Measurements from ENCODE around the gene RPS6KL1. TPM values are rescaled to one million over a fixed set of nuclear protein-coding genes. Genes with fewer than 3 reads are reported as not detected.

Gene RPS6KL1
- total and polyA plus RNA-seq, 2 experiments from 2014 or later = 0.23 to 1.4 TPM

GRCh38 chr14:74953686-74954085 is 30.6 kb upstream of the RPS6KL1 start:
- no peaks in the 10 kb centered on the region for H4K20me1 ChIP-seq (ENCODE audit: insufficient read depth)
- H3K79me2 ChIP-seq (ENCODE audit: insufficient read depth) = no peaks in the 10 kb centered on the region
- WGBS, 2 experiments (ENCODE audit: low coverage in 1 of 2, low lambda C conversion rate in 2 of 2, missing lambda C conversion rate in 2 of 2) = 89 to 90% methylated on average over 5 of the region's 5 CpGs
- no peak for DNase-seq
- no peaks in the 10 kb centered on the region for H3K36me3 ChIP-seq (ENCODE audit: low read depth)
- no peaks in the 10 kb centered on the region for H3K4me1 ChIP-seq (ENCODE audit: insufficient read depth)
- H3K9me2 ChIP-seq (ENCODE audit: insufficient read depth) = no peaks in the 10 kb centered on the region
- no peaks in the 10 kb centered on the region for H3K9me3 ChIP-seq (ENCODE audit: low read depth)
- no peaks in the 10 kb centered on the region for H3K27me3 ChIP-seq (replicated peaks; ENCODE audit: insufficient read depth)
- H3F3A ChIP-seq (ENCODE audit: insufficient read depth) = no peaks in the 10 kb centered on the region
- no peak overlapping the region for H3K4me2 ChIP-seq (ENCODE audit: unreplicated experiment)
- no peak overlapping the region for H3K27ac ChIP-seq
- H2AFZ ChIP-seq = no peak overlapping the region
- no peak overlapping the region for H3K4me3 ChIP-seq
- no peak for TF ChIP-seq EZH2phosphoT487 (IDR thresholded peaks at IDR 0.05; ENCODE audit: insufficient read depth, low read depth)
- TF ChIP-seq EZH2 (IDR thresholded peaks at IDR 0.05; ENCODE audit: insufficient read depth, poor library complexity, severe bottlenecking) = no peak
- in situ Hi-C loops (cut with MboI) = no loop called here
- no peak overlapping the region for H3K9ac ChIP-seq

- Histone ChIP-seq H3K4me1 (ENCODE audit: insufficient read depth) (no peaks in the 10 kb centered on the region), H3K36me3 (ENCODE audit: low read depth) (no peaks in the 10 kb centered on the region), H3K4me2 (ENCODE audit: unreplicated experiment) (no peak overlapping the region), H3K27ac (no peak overlapping the region), H3K9me2 (ENCODE audit: insufficient read depth) (no peaks in the 10 kb centered on the region), H2AFZ (no peak overlapping the region), H3K4me3 (no peak overlapping the region), H3K9me3 (ENCODE audit: low read depth) (no peaks in the 10 kb centered on the region), H3K79me2 (ENCODE audit: insufficient read depth) (no peaks in the 10 kb centered on the region), H4K20me1 (ENCODE audit: insufficient read depth) (no peaks in the 10 kb centered on the region), H3F3A (ENCODE audit: insufficient read depth) (no peaks in the 10 kb centered on the region), H3K27me3 (replicated peaks; ENCODE audit: insufficient read depth) (no peaks in the 10 kb centered on the region), H3K9ac (no peak overlapping the region)
- no peak for DNase-seq
- in situ Hi-C loops (cut with MboI) = no loop called here
- 68 to 69% methylated on average over 13 to 18 of the region's 18 CpGs for WGBS, 2 experiments (ENCODE audit: low coverage in 1 of 2, low lambda C conversion rate in 2 of 2, missing lambda C conversion rate in 2 of 2)
- TF ChIP-seq EZH2 (IDR thresholded peaks at IDR 0.05; ENCODE audit: insufficient read depth, poor library complexity, severe bottlenecking) = no peak
- no peak for TF ChIP-seq EZH2phosphoT487 (IDR thresholded peaks at IDR 0.05; ENCODE audit: insufficient read depth, low read depth)
Observed at GRCh38 chr14:74952697-74953484, 29.8 kb upstream of the RPS6KL1 start.

GRCh38 chr14:74952180-74952665 is 29.2 kb upstream of the RPS6KL1 start:
- no peaks in the 10 kb centered on the region for H3K79me2 ChIP-seq (ENCODE audit: insufficient read depth)
- H3F3A ChIP-seq (ENCODE audit: insufficient read depth) = no peaks in the 10 kb centered on the region
- WGBS, 2 experiments (ENCODE audit: low coverage in 1 of 2, low lambda C conversion rate in 2 of 2, missing lambda C conversion rate in 2 of 2) = 66 to 76% methylated on average over 6 of the region's 6 CpGs
- no peak overlapping the region for H3K4me2 ChIP-seq (ENCODE audit: unreplicated experiment)
- no peaks in the 10 kb centered on the region for H3K9me3 ChIP-seq (ENCODE audit: low read depth)
- in situ Hi-C loops (cut with MboI) = no loop called here
- H2AFZ ChIP-seq = no peak overlapping the region
- H3K4me3 ChIP-seq = no peak overlapping the region
- no peak for DNase-seq
- no peaks in the 10 kb centered on the region for H3K36me3 ChIP-seq (ENCODE audit: low read depth)
- no peaks in the 10 kb centered on the region for H3K4me1 ChIP-seq (ENCODE audit: insufficient read depth)
- no peak overlapping the region for H3K27ac ChIP-seq
- H3K9ac ChIP-seq = no peak overlapping the region
- TF ChIP-seq EZH2phosphoT487 (IDR thresholded peaks at IDR 0.05; ENCODE audit: insufficient read depth, low read depth) (no peak), EZH2 (IDR thresholded peaks at IDR 0.05; ENCODE audit: insufficient read depth, poor library complexity, severe bottlenecking) (no peak)
- no peaks in the 10 kb centered on the region for H3K27me3 ChIP-seq (replicated peaks; ENCODE audit: insufficient read depth)
- H3K9me2 ChIP-seq (ENCODE audit: insufficient read depth) = no peaks in the 10 kb centered on the region
- H4K20me1 ChIP-seq (ENCODE audit: insufficient read depth) = no peaks in the 10 kb centered on the region

DNA sequence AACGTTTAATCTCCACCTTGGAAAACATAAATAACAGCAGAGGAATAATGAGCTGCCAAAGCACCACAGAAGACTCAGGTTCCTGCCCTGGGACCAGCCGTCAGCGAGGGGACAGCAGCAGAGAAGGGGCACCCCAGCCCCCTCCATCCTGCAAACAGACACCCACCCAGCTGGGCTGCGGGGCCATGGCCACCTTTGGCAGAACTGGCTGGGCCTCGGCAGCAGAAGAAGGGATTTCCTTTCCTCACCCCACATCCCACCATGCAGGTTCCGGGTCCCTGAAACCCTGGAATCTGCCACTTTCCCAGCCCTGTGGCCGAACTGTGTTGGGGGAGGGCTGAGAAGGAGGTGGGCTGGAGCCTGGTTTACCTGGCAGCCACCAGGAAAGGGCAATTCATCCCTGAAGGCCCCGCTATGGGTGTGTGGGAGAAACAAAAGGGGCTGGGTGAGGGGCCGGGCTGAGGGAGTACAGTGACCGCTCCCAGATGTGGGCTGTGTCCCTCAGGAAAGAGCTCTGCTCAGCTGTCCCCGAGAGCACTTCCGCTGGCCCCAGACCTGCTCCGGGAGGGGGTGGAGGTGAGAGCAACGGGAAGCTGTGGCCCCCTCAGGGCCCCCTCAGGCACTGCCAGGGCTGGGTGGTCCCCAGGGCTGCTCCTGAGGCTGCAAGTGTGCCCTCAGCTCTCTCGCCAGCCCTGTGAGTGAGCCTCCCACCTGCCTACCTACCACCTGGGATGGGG is 28.6 kb upstream of the RPS6KL1 start:
- Histone ChIP-seq H3K9ac (no peak overlapping the region), H3K36me3 (ENCODE audit: low read depth) (no peaks in the 10 kb centered on the region), H4K20me1 (ENCODE audit: insufficient read depth) (no peaks in the 10 kb centered on the region), H3K9me3 (ENCODE audit: low read depth) (no peaks in the 10 kb centered on the region), H3K4me1 (ENCODE audit: insufficient read depth) (no peaks in the 10 kb centered on the region), H3K4me2 (ENCODE audit: unreplicated experiment) (no peak overlapping the region), H3K9me2 (ENCODE audit: insufficient read depth) (no peaks in the 10 kb centered on the region), H3F3A (ENCODE audit: insufficient read depth) (no peaks in the 10 kb centered on the region), H3K79me2 (ENCODE audit: insufficient read depth) (no peaks in the 10 kb centered on the region), H3K27me3 (replicated peaks; ENCODE audit: insufficient read depth) (no peaks in the 10 kb centered on the region), H2AFZ (no peak overlapping the region), H3K27ac (no peak overlapping the region), H3K4me3 (no peak overlapping the region)
- in situ Hi-C loops (cut with MboI) = no loop called here
- TF ChIP-seq EZH2 (IDR thresholded peaks at IDR 0.05; ENCODE audit: insufficient read depth, poor library complexity, severe bottlenecking) (no peak), EZH2phosphoT487 (IDR thresholded peaks at IDR 0.05; ENCODE audit: insufficient read depth, low read depth) (no peak)
- WGBS, 2 experiments (ENCODE audit: low coverage in 1 of 2, low lambda C conversion rate in 2 of 2, missing lambda C conversion rate in 2 of 2) = 87% methylated on average over 14 to 15 of the region's 15 CpGs
- DNase-seq = no peak
